GM18951 (cell line): Measurements from ENCODE around the gene LSM3.
A peak's percentile ranks its signal among the peaks of the same experiment; 100 is the strongest.

Source experiments
- POLR2A ChIP-seq: IDR thresholded peaks from 4 replicates; pipeline ENCODE4 v1.6.1; 2011; ENCODE audit warnings: mild to moderate bottlenecking; ENCODE audit not compliant: insufficient read length, insufficient read depth; ENCODE audit errors: extremely low read depth
- in situ Hi-C: fragments of 300-500 bp; cut with MboI; formaldehyde crosslinking; loops from one replicate; pipeline ENCODE4 v1.12.0; 2022; ENCODE audit warnings: low sequenced_read_pairs, mixed read lengths, inconsistent platforms; ENCODE audit not compliant: unreplicated experiment

LSM3 gene

GRCh38 chr3:14178247-14179113 lies at the start of gene LSM3, which contains the start of gene XPC:
Gene LSM3, plus strand, starts transcription at chr3:14178817. Its CDS starts 44 bp downstream, at chr3:14178861.
Gene XPC, minus strand, starts transcription at chr3:14178601. Its CDS starts 33 bp downstream, at chr3:14178568.
- TF ChIP-seq POLR2A: peak; percentile 94
- in situ Hi-C loops: no loop called here

GRCh38 chr3:14129296-14129695 lies 49.3 kb upstream of the LSM3 start:
- in situ Hi-C loops: no loop called here
- no peak for TF ChIP-seq POLR2A

- in situ Hi-C loops: no loop called here
- TF ChIP-seq POLR2A: no peak
These were observed 48.4 kb upstream of the LSM3 start for GRCh38 chr3:14130230-14130629.

- in situ Hi-C loops: no loop called here
- no peak for TF ChIP-seq POLR2A
These were observed 47.9 kb upstream of the LSM3 start for GRCh38 chr3:14130707-14131106.

GRCh38 chr3:14131134-14131533 lies 47.5 kb upstream of the LSM3 start:
- in situ Hi-C loops: no loop called here
- no peak for TF ChIP-seq POLR2A

GRCh38 chr3:14132120-14132519 lies 46.5 kb upstream of the LSM3 start:
- in situ Hi-C loops: no loop called here
- no peak for TF ChIP-seq POLR2A

- TF ChIP-seq POLR2A: no peak
- in situ Hi-C loops: no loop called here
These were observed 45.9 kb upstream of the LSM3 start for GRCh38 chr3:14132689-14133088.

- in situ Hi-C loops: no loop called here
- no peak for TF ChIP-seq POLR2A
These were observed 45.3 kb upstream of the LSM3 start for GRCh38 chr3:14133188-14133800.

GRCh38 chr3:14133876-14134275 lies 44.7 kb upstream of the LSM3 start:
- in situ Hi-C loops: no loop called here
- no peak for TF ChIP-seq POLR2A

GRCh38 chr3:14134291-14134690 lies 44.3 kb upstream of the LSM3 start:
- in situ Hi-C loops: no loop called here
- TF ChIP-seq POLR2A: no peak

GRCh38 chr3:14135581-14135980 lies 43.0 kb upstream of the LSM3 start:
- in situ Hi-C loops: no loop called here

GRCh38 chr3:14137004-14137403 lies 41.6 kb upstream of the LSM3 start:
- in situ Hi-C loops: no loop called here
- TF ChIP-seq POLR2A: no peak

More at GRCh38 chr3:14135581-14135980, 43.0 kb upstream of the LSM3 start:
- no peak for TF ChIP-seq POLR2A

GRCh38 chr3:14137445-14137844 lies 41.2 kb upstream of the LSM3 start:
- TF ChIP-seq POLR2A: no peak
- in situ Hi-C loops: no loop called here

- in situ Hi-C loops: no loop called here
- no peak for TF ChIP-seq POLR2A
These were observed 40.3 kb upstream of the LSM3 start for GRCh38 chr3:14138109-14138877.
